HepG2 (cell line): ENCODE data around the gene ANKRA2. TPM values are rescaled to one million over a fixed set of nuclear protein-coding genes. Genes with fewer than 3 reads are reported as not detected.

ENCODE experiments used
- ATF7-NPFF ChIP-seq: sonication (generic); formaldehyde crosslinking; IDR thresholded peaks from 2 replicates; pipeline ENCODE4 v1.8.1; 2023; ENCODE audit warnings: mild to moderate bottlenecking, low read depth, missing genetic modification reagents, moderate library complexity
- ATM ChIP-seq: fragments of 450-650 bp; IDR thresholded peaks from 2 replicates; pipeline ENCODE4 v1.7.1; 2017; ENCODE audit warnings: mild to moderate bottlenecking, borderline replicate concordance
- ETS1 ChIP-seq: sonication (generic); formaldehyde crosslinking; IDR thresholded peaks from 2 replicates; pipeline ENCODE4 v1.4.0; 2020; ENCODE audit warnings: missing genetic modification reagents
- IKZF4 ChIP-seq: sonication (generic); formaldehyde crosslinking; IDR thresholded peaks from 2 replicates; pipeline ENCODE4 v1.5.1; 2020; ENCODE audit warnings: borderline replicate concordance, mild to moderate bottlenecking, low read depth, missing genetic modification reagents; ENCODE audit errors: not compliant biosample characterization
- KDM4B ChIP-seq: sonication (generic); formaldehyde crosslinking; IDR thresholded peaks from 2 replicates; pipeline ENCODE4 v1.4.0; 2020; ENCODE audit warnings: missing genetic modification reagents
- KLF12 ChIP-seq: sonication (generic); formaldehyde crosslinking; IDR thresholded peaks from 2 replicates; pipeline ENCODE4 v1.4.0; 2020; ENCODE audit warnings: missing genetic modification reagents, borderline replicate concordance
- MBNL3 ChIP-seq: fragments of 250-450 bp; sonication (Bioruptor Pico); conservative IDR thresholded peaks from 2 replicates; pipeline ENCODE4 v1.8.0; 2022; ENCODE audit warnings: mild to moderate bottlenecking, inconsistent platforms
- MED8 ChIP-seq: sonication (generic); formaldehyde crosslinking; IDR thresholded peaks from 2 replicates; pipeline ENCODE4 v1.8.1; 2023; ENCODE audit warnings: mild to moderate bottlenecking, missing genetic modification reagents; ENCODE audit not compliant: insufficient replicate concordance
- NFE2L1 ChIP-seq: sonication (generic); formaldehyde crosslinking; IDR thresholded peaks from 2 replicates; pipeline ENCODE4 v1.4.0; 2020; ENCODE audit warnings: missing genetic modification reagents, mild to moderate bottlenecking, borderline replicate concordance
- RFX1 ChIP-seq: fragments of 450-650 bp; IDR thresholded peaks from 2 replicates; pipeline ENCODE4 v1.6.1; 2017
- RFX5 ChIP-seq: IDR thresholded peaks from 2 replicates; pipeline ENCODE4 v1.6.1; 2011; ENCODE audit warnings: low read depth, low read length, improper control_type of control experiment
- ZFP41 ChIP-seq: sonication (generic); formaldehyde crosslinking; IDR thresholded peaks from 2 replicates; pipeline ENCODE4 v1.4.0; 2020; ENCODE audit warnings: mild to moderate bottlenecking, missing genetic modification reagents, borderline replicate concordance
- ZFP91 ChIP-seq: sonication (generic); formaldehyde crosslinking; IDR thresholded peaks from 2 replicates; pipeline ENCODE4 v1.9.0; 2022; ENCODE audit warnings: missing genetic modification reagents, mild to moderate bottlenecking, borderline replicate concordance
- ZIK1 ChIP-seq: sonication (generic); formaldehyde crosslinking; IDR thresholded peaks from 2 replicates; pipeline ENCODE4 v1.5.0; 2020; ENCODE audit warnings: mild to moderate bottlenecking, low read depth, missing genetic modification reagents, borderline replicate concordance
- ZNF234 ChIP-seq: sonication (generic); formaldehyde crosslinking; conservative IDR thresholded peaks from 2 replicates; pipeline ENCODE4 v1.5.1; 2020; ENCODE audit warnings: mild to moderate bottlenecking, missing genetic modification reagents
- ZNF354B ChIP-seq: sonication (generic); formaldehyde crosslinking; IDR thresholded peaks from 2 replicates; pipeline ENCODE4 v1.8.0; 2022; ENCODE audit warnings: mild to moderate bottlenecking, missing genetic modification reagents
- ZNF556 ChIP-seq: sonication (generic); formaldehyde crosslinking; IDR thresholded peaks from 2 replicates; pipeline ENCODE4 v1.4.0; 2020; ENCODE audit warnings: mild to moderate bottlenecking, missing genetic modification reagents, borderline replicate concordance
- ZNF720 ChIP-seq: sonication (generic); formaldehyde crosslinking; IDR thresholded peaks from 2 replicates; pipeline ENCODE4 v1.4.0; 2020; ENCODE audit warnings: missing genetic modification reagents
- ZNF816 ChIP-seq: sonication (generic); formaldehyde crosslinking; IDR thresholded peaks from 2 replicates; pipeline ENCODE4 v1.8.0; 2022; ENCODE audit warnings: missing genetic modification reagents, mild to moderate bottlenecking, borderline replicate concordance
- ZZZ3 ChIP-seq: sonication (generic); formaldehyde crosslinking; IDR thresholded peaks from 2 replicates; pipeline ENCODE4 v1.4.0; 2020; ENCODE audit warnings: missing genetic modification reagents, mild to moderate bottlenecking, borderline replicate concordance
- polyA plus RNA-seq, 8 experiments: library from polyadenylated mRNA; depleted of rRNA in 3 of 8; stranded (reverse) in 7 of 8; unstranded in 1 of 8; fragments of >200 nt; fragmentation: Illumina TruSeq in 4 of 8; extraction: Trizol in 4 of 8; gene quantifications; 2 replicates each; pipeline versions ENCODE4 v1.2.1 to v1.2.3, GENCODE V29; 2011 to 2016; ENCODE audit warnings: low read depth in 4 of 8, missing spikeins in 1 of 8, mixed read lengths in 1 of 8; ENCODE audit not compliant: insufficient read depth in 1 of 8
- total RNA-seq, 5 experiments: library from RNA; depleted of rRNA; stranded (reverse); fragments of >200 nt; fragmentation: Illumina TruSeq; extraction: Trizol; gene quantifications; 2 replicates each; pipeline ENCODE4 v1.2.3, GENCODE V29; 2016; ENCODE audit warnings: low read depth in 1 of 5
- TF ChIP-seq, protein P1 (sequence below): sonication (generic); formaldehyde crosslinking; IDR thresholded peaks from 2 replicates; pipeline ENCODE4 v1.4.0; 2020; ENCODE audit warnings: missing genetic modification reagents
- TF ChIP-seq, protein P2 (sequence below): IDR thresholded peaks from 2 replicates; pipeline ENCODE4 v1.6.1; 2012; ENCODE audit warnings: low read length, improper control_type of control experiment

The ANKRA2 gene
- total and polyA plus RNA-seq, 2 of the 13 experiments (the other 11 are each of a cell fraction or from before 2014, with no cell fraction given): 23.6 to 33.6 TPM

- TF ChIP-seq, protein P1, sequence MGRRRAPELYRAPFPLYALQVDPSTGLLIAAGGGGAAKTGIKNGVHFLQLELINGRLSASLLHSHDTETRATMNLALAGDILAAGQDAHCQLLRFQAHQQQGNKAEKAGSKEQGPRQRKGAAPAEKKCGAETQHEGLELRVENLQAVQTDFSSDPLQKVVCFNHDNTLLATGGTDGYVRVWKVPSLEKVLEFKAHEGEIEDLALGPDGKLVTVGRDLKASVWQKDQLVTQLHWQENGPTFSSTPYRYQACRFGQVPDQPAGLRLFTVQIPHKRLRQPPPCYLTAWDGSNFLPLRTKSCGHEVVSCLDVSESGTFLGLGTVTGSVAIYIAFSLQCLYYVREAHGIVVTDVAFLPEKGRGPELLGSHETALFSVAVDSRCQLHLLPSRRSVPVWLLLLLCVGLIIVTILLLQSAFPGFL (CRISPR knock-in tag): no peak
- no peak for TF ChIP-seq RFX5
- no peak for TF ChIP-seq MBNL3
- no peak for TF ChIP-seq ATM
- no peak for TF ChIP-seq ZNF816 (CRISPR knock-in tag)
- TF ChIP-seq ZNF720 (CRISPR knock-in tag): no peak
- no peak for TF ChIP-seq ZFP41 (CRISPR knock-in tag)
- TF ChIP-seq KLF12 (CRISPR knock-in tag): no peak
- TF ChIP-seq ATF7-NPFF (CRISPR knock-in tag): no peak
- TF ChIP-seq ZNF234 (CRISPR knock-in tag): no peak
- 0 out of 2 replicates have a peak, but pooled peaks have one; percentile 10 for TF ChIP-seq RFX1
- TF ChIP-seq ZNF354B (CRISPR knock-in tag): 0 out of 2 replicates have a peak, but pooled peaks have one; percentile 28
- TF ChIP-seq MED8 (CRISPR knock-in tag): peak; percentile 88
- no peak for TF ChIP-seq KDM4B
- TF ChIP-seq NFE2L1 (CRISPR knock-in tag): no peak
- no peak for TF ChIP-seq ZZZ3 (CRISPR knock-in tag)
- no peak for TF ChIP-seq IKZF4 (CRISPR knock-in tag)
- TF ChIP-seq, protein P2, sequence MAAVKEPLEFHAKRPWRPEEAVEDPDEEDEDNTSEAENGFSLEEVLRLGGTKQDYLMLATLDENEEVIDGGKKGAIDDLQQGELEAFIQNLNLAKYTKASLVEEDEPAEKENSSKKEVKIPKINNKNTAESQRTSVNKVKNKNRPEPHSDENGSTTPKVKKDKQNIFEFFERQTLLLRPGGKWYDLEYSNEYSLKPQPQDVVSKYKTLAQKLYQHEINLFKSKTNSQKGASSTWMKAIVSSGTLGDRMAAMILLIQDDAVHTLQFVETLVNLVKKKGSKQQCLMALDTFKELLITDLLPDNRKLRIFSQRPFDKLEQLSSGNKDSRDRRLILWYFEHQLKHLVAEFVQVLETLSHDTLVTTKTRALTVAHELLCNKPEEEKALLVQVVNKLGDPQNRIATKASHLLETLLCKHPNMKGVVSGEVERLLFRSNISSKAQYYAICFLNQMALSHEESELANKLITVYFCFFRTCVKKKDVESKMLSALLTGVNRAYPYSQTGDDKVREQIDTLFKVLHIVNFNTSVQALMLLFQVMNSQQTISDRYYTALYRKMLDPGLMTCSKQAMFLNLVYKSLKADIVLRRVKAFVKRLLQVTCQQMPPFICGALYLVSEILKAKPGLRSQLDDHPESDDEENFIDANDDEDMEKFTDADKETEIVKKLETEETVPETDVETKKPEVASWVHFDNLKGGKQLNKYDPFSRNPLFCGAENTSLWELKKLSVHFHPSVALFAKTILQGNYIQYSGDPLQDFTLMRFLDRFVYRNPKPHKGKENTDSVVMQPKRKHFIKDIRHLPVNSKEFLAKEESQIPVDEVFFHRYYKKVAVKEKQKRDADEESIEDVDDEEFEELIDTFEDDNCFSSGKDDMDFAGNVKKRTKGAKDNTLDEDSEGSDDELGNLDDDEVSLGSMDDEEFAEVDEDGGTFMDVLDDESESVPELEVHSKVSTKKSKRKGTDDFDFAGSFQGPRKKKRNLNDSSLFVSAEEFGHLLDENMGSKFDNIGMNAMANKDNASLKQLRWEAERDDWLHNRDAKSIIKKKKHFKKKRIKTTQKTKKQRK: no peak
- peak; percentile 84; the same call in 1 of the 2 replicates for TF ChIP-seq ZNF556
- no peak for TF ChIP-seq ZIK1 (CRISPR knock-in tag)
- TF ChIP-seq ETS1 (CRISPR knock-in tag): no peak
- TF ChIP-seq ZFP91 (CRISPR knock-in tag): 0 out of 2 replicates have a peak, but pooled peaks have one; percentile 41
These were observed 20.7 kb downstream of the ANKRA2 start (continued) for GRCh38 chr5:73544429-73545402.
